A673 (cell line): ENCODE results near the gene C12orf43. TPM values are rescaled to one million over a fixed set of nuclear protein-coding genes. Genes with fewer than 3 reads are reported as not detected.

ENCODE experiments used
- BruUV-seq: library from RNA; stranded (reverse); fragments of 400-500 nt; replicated peaks from 2 replicates; lab custom pipeline; 2021; lab: Mats Ljungman, UMichigan
- CTCF ChIA-PET: fragments of 300-600 bp; sonication (Branson Sonifier 250); formaldehyde crosslinking; loops from one replicate; lab custom pipeline; 2022; ENCODE audit warnings: antibody characterized with exemption; lab: Charles Lee
- POLR2A ChIA-PET: fragments of 300-600 bp; sonication (Branson Sonifier 250); formaldehyde crosslinking; loops from one replicate; lab custom pipeline; 2022; ENCODE audit warnings: antibody characterized with exemption; ENCODE audit not compliant: low non-redundant PET; lab: Charles Lee
- DNase-seq: peaks from one replicate; pipeline ENCODE4 v3.0.0-alpha.2; 2015; ENCODE audit warnings: low spot score
- H3K27ac ChIP-seq: fragments of 200-600 bp; sonication (generic); 2 replicates; pipeline ENCODE4 v1.5.1; 2016; ENCODE audit warnings: mixed run types, low read depth, mild to moderate bottlenecking, mixed read lengths, antibody characterized with exemption, low read length; ENCODE audit not compliant: poor library complexity, severe bottlenecking
- H3K27me3 ChIP-seq: fragments of 200-600 bp; sonication (generic); replicated peaks from 2 replicates; pipeline ENCODE4 v1.6.1; 2017; ENCODE audit warnings: mixed run types, low read depth, mild to moderate bottlenecking, mixed read lengths, antibody characterized with exemption, low read length; ENCODE audit not compliant: insufficient read depth, poor library complexity
- H3K36me3 ChIP-seq: fragments of 200-600 bp; sonication (generic); 2 replicates; pipeline ENCODE4 v1.6.1; 2016; ENCODE audit warnings: mixed run types, mild to moderate bottlenecking, mixed read lengths, antibody characterized with exemption, low read length; ENCODE audit not compliant: insufficient read depth, poor library complexity, severe bottlenecking
- H3K4me1 ChIP-seq: fragments of 200-600 bp; sonication (generic); 2 replicates; pipeline ENCODE4 v1.6.1; 2017; ENCODE audit warnings: mixed run types, mild to moderate bottlenecking, mixed read lengths, antibody characterized with exemption, low read length; ENCODE audit not compliant: insufficient read depth, poor library complexity, severe bottlenecking
- H3K4me3 ChIP-seq: fragments of 200-600 bp; sonication (generic); 2 replicates; pipeline ENCODE4 v1.5.1; 2016; ENCODE audit warnings: low read depth, mixed run types, mild to moderate bottlenecking, mixed read lengths, low read length; ENCODE audit not compliant: poor library complexity, severe bottlenecking
- H3K9me3 ChIP-seq: fragments of 200-600 bp; sonication (generic); 2 replicates; pipeline ENCODE4 v1.6.1; 2016; ENCODE audit warnings: mixed run types, low read depth, mild to moderate bottlenecking, mixed read lengths, antibody characterized with exemption, low read length; ENCODE audit not compliant: poor library complexity, severe bottlenecking
- EZH2 ChIP-seq: fragments of 200-600 bp; sonication (generic); IDR thresholded peaks from 2 replicates; pipeline ENCODE4 v1.6.1; 2017; ENCODE audit warnings: borderline replicate concordance, low read depth, mild to moderate bottlenecking, mixed read lengths, antibody characterized with exemption, low read length; ENCODE audit not compliant: poor library complexity, severe bottlenecking
- intact Hi-C: fragments of 100-400 bp; cut with micrococcal nuclease; formaldehyde crosslinking; loops from one replicate; pipeline ENCODE4 v1.10.0; 2022; ENCODE audit not compliant: unreplicated experiment
- total RNA-seq: library from RNA; stranded (reverse); gene quantifications from 2 replicates; pipeline ENCODE4 v1.2.3, GENCODE V29; 2021
- TF ChIP-seq, protein P1 (sequence below): fragments of 300-800, 200-600 bp; sonication (generic); conservative IDR thresholded peaks from 2 replicates; pipeline ENCODE4 v1.5.1; 2017; ENCODE audit warnings: low read depth, mild to moderate bottlenecking, antibody characterized with exemption, low read length, moderate library complexity, mixed read lengths

C12orf43 gene
- total RNA-seq, 1 experiment from 2014 or later = 28.4 TPM

DNA sequence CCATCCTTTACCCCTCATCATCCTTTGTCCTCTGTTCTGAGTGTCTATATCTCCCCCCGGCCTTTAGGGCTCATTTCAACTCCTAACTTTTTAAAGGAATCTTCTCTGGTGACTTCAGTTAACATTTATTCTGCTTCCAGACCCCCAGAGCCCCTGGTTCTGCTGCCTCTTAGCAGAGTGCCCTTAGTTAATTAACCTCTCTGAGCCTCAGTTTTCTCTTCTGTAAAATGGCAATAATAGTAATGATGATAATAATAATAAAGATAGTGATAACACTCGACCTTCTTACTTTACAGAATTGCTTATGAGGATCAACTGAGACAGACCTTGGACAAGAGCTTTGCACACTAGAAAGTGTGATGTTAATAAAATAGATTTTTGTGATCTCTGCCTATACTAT, 6.4 kb upstream of the C12orf43 start:
- Histone ChIP-seq H3K36me3 (no peaks in the 10 kb centered on the region), H3K9me3 (no peaks in the 10 kb centered on the region), H3K27ac (no peak overlapping the region), H3K4me3 (no peak overlapping the region), H3K27me3 (no peaks in the 10 kb centered on the region), H3K4me1 (no peaks in the 10 kb centered on the region)
- ChIA-PET POLR2A (interaction anchor here (0.6 kb wide), 1 partner anchor 532 kb away, joined by 3 read pairs; no protein-coding TSS in a partner anchor), CTCF (no interaction called here)
- no peak for TF ChIP-seq EZH2
- TF ChIP-seq, protein P1, sequence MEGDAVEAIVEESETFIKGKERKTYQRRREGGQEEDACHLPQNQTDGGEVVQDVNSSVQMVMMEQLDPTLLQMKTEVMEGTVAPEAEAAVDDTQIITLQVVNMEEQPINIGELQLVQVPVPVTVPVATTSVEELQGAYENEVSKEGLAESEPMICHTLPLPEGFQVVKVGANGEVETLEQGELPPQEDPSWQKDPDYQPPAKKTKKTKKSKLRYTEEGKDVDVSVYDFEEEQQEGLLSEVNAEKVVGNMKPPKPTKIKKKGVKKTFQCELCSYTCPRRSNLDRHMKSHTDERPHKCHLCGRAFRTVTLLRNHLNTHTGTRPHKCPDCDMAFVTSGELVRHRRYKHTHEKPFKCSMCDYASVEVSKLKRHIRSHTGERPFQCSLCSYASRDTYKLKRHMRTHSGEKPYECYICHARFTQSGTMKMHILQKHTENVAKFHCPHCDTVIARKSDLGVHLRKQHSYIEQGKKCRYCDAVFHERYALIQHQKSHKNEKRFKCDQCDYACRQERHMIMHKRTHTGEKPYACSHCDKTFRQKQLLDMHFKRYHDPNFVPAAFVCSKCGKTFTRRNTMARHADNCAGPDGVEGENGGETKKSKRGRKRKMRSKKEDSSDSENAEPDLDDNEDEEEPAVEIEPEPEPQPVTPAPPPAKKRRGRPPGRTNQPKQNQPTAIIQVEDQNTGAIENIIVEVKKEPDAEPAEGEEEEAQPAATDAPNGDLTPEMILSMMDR = no peak
- BruUV-seq = no TSS peak
- intact Hi-C loops = no loop called here
- DNase-seq = no peak

DNA sequence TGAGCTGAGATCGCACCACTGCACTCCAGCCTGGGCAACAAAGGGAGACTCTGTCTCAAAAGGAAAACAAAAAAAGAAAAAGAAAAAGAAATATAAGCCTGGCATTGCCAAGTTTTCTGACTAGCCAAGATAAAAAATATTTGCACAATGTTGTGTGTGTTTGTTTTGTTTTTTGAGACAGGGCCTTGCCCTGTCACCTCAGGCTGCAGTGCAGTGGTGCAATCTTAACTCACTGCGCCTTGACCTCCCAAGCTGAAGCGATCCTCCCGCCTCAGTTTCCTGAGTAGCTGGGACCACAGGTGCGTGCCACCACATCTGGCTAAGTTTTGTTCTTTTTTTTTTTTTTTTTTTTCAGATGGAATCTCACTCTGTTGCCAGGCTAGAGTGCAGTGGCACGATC, 5.5 kb upstream of the C12orf43 start:
- ChIA-PET CTCF (no interaction called here), POLR2A (no interaction called here)
- no peak for DNase-seq
- no peak overlapping the region for H3K4me3 ChIP-seq
- no peaks in the 10 kb centered on the region for H3K9me3 ChIP-seq
- H3K27ac ChIP-seq = no peak overlapping the region
- H3K27me3 ChIP-seq = no peaks in the 10 kb centered on the region
- no TSS peak for BruUV-seq
- H3K4me1 ChIP-seq = no peaks in the 10 kb centered on the region
- intact Hi-C loops = no loop called here
- TF ChIP-seq, protein P1 = no peak
- TF ChIP-seq EZH2 = no peak
- no peaks in the 10 kb centered on the region for H3K36me3 ChIP-seq

DNA sequence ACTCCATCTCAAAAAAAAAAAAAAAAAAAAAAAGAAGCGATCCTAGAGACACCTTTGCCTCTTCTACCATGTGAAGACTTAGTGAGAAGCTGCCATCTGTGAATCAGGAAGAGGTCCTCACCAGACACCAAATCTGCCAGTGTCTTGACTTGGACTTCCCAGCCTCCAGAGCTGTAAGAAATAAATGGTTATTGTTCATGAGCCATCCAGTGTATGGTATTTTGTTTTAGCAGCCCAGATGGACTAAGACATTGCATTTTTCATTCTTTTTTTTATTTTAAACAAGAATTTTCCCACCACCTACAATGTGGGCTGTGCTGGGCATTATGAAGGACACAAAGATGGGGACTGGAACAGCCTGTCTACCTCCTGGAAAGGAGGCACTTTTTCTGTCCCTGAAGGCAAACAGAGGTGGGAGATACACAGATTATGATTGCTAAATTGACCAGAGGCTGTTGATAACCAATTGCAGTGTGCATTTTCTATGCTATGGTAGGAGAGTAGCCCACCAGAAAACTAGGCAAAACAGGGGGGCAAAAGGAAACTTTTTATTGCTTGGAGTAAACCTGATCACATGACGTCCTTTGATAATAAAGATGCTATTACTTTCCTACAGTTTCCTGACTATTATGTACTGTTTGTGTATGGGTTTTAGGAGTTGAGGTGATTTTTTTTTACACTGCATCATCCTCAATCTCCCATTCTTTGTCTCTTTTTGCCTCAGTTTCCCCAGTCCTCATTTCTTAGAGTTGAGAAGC, 2.8 kb upstream of the C12orf43 start:
- Histone ChIP-seq H3K4me1 (peaks cover 7% of the 10 kb centered on the region), H3K27me3 (no peaks in the 10 kb centered on the region), H3K36me3 (no peaks in the 10 kb centered on the region), H3K4me3 (no peak overlapping the region), H3K27ac (no peak overlapping the region), H3K9me3 (no peaks in the 10 kb centered on the region)
- intact Hi-C loops = no loop called here
- TF ChIP-seq, protein P1 = no peak
- no peak for TF ChIP-seq EZH2
- ChIA-PET POLR2A (interaction anchor here (0.7 kb wide), 1 partner anchor 8 kb away, joined by 3 read pairs; no protein-coding TSS in a partner anchor), CTCF (no interaction called here)
- no TSS peak for BruUV-seq
- no peak for DNase-seq
